Activated CD8-positive, alpha-beta T cell treated with anti-CD3 and anti-CD28 coated beads for 36 hours (primary cell): Measurements from ENCODE around the gene KMT5B. TPM values are rescaled to one million over a fixed set of nuclear protein-coding genes. Genes with fewer than 3 reads are reported as not detected.

Experiments
- ATAC-seq: fragments of 200-7000 bp; cut with Tn5 transposase; one replicate; pipeline ENCODE4 v1.10.0; 2021; ENCODE audit warnings: mild to moderate bottlenecking, moderate library complexity
- CTCF ChIA-PET: fragments of 350-600 bp; sonication (Branson Sonifier 250); formaldehyde crosslinking; loops from one replicate; lab custom pipeline; 2021; ENCODE audit warnings: antibody characterized with exemption; lab: Charles Lee
- POLR2A ChIA-PET: fragments of 350-600 bp; sonication (Branson Sonifier 250); formaldehyde crosslinking; loops from one replicate; lab custom pipeline; 2021; ENCODE audit warnings: antibody characterized with exemption; lab: Charles Lee
- DNase-seq: peaks from one replicate; pipeline ENCODE4 v3.0.0-alpha.2; 2020
- H3K27ac Mint-ChIP-seq: one replicate; pipeline ENCODE4 v1.8.0; 2021; ENCODE audit warnings: mild to moderate bottlenecking, mixed read lengths
- H3K27me3 Mint-ChIP-seq: one replicate; pipeline ENCODE4 v1.8.0; 2021; ENCODE audit warnings: mixed read lengths
- H3K36me3 Mint-ChIP-seq: one replicate; pipeline ENCODE4 v1.8.0; 2021; ENCODE audit warnings: low read depth, mixed read lengths
- H3K4me1 Mint-ChIP-seq: one replicate; pipeline ENCODE4 v1.8.0; 2021; ENCODE audit warnings: low read depth, mixed read lengths
- H3K4me3 Mint-ChIP-seq: one replicate; pipeline ENCODE4 v1.8.0; 2021; ENCODE audit warnings: mild to moderate bottlenecking, moderate library complexity, mixed read lengths
- H3K9me3 Mint-ChIP-seq: one replicate; pipeline ENCODE4 v1.8.0; 2021; ENCODE audit warnings: mixed read lengths
- intact Hi-C: fragments of 100-400 bp; cut with micrococcal nuclease; formaldehyde crosslinking; loops from one replicate; pipeline ENCODE4 v1.10.0; 2022
- total RNA-seq, 2 experiments: library from RNA; stranded (reverse); gene quantifications; one replicate each; pipeline ENCODE4 v1.2.3, GENCODE V29; 2021
- TF ChIP-seq, protein P1 (sequence below): fragments of 200-600 bp; IDR thresholded peaks from one replicate; pipeline ENCODE4 v1.8.0; 2022; ENCODE audit warnings: antibody characterized with exemption, mild to moderate bottlenecking

KMT5B gene
- total RNA-seq, 2 experiments from 2014 or later: 16.9 to 17.9 TPM

DNA sequence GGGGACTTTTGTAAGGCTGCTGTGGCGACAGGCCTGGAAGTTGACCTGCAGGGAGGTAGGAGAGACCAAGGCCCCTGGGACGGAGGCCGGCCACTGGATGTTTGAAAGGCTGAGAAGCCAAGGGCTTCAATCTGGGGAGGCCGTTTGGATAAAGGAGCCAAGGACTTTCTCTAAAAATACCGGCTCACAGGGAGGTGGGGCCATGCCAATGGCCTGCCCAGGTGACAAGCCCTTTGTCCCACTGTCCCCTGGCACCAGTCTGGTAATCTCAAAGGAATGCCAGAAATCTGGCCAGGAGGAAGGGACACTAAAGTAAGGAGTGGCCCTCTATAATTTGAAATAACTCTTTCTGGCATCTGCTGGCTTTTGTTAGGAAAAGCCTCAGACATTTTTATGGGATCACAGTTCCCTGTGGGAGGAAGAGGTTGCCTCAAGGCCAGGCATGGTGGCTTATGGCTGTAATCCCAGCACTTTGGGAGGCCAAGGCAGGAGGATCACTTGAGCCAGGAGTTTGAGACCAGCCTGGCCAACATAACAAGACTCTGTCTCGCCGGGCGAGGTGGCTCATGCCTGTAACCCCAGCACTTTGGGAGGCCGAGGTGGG is 90.1 kb downstream of the KMT5B start:
- TF ChIP-seq, protein P1, sequence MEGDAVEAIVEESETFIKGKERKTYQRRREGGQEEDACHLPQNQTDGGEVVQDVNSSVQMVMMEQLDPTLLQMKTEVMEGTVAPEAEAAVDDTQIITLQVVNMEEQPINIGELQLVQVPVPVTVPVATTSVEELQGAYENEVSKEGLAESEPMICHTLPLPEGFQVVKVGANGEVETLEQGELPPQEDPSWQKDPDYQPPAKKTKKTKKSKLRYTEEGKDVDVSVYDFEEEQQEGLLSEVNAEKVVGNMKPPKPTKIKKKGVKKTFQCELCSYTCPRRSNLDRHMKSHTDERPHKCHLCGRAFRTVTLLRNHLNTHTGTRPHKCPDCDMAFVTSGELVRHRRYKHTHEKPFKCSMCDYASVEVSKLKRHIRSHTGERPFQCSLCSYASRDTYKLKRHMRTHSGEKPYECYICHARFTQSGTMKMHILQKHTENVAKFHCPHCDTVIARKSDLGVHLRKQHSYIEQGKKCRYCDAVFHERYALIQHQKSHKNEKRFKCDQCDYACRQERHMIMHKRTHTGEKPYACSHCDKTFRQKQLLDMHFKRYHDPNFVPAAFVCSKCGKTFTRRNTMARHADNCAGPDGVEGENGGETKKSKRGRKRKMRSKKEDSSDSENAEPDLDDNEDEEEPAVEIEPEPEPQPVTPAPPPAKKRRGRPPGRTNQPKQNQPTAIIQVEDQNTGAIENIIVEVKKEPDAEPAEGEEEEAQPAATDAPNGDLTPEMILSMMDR: no peak
- DNase-seq (no peak), ATAC-seq (no peak)
- H3K36me3 Mint-ChIP-seq: peaks cover 7% of the 10 kb centered on the region
- no peak overlapping the region for H3K27ac Mint-ChIP-seq
- no peaks in the 10 kb centered on the region for H3K27me3 Mint-ChIP-seq
- H3K9me3 Mint-ChIP-seq: no peaks in the 10 kb centered on the region
- H3K4me3 Mint-ChIP-seq: peak overlapping the region; percentile 32
- intact Hi-C loops: no loop called here
- CTCF ChIA-PET: no interaction called here
- peaks cover 18% of the 10 kb centered on the region for H3K4me1 Mint-ChIP-seq
- POLR2A ChIA-PET: no interaction called here

DNA sequence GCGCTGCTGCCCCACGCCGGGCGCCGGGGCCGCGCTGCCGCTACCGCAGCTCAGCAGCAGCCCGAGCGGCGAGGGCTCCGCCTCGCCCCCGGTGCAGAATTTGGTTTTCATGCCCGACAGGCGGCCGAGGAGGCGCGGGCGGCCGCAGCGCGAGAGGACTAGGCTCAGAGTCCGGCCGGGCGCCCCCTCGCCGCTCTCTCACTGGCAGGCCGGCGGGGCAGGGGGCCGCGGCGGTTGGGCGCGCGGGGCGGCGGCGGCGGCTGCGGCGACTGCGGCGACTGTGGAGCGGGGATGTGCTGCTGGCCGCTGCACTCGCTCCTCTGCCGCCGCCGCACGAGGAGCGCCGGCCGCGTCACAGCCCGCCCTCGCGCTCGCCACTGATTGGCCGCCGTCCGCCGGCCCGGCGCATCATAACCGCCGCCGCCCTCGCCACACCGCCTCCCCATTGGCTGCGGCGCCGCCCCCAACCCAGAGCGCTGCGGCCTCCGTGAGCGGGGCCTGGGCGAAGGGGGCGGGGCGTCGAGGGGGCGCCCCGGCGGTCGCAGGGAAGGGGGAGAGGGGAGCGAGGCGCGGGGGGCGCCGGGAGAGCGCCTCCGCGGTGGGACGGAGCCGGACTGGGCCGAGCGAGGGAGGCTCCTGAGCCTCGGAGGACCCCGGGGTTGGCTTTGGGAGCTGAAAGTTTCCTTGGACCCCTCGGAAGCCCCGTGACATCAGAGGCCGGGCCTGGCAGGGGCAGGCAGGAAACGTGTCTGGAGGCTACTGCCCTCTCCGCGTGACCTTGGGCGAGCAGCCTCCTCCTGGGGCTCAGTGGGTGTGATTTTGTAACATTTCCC is 91.8 kb downstream of the KMT5B start, which contains the start of gene CHKA:
Gene CHKA, minus strand, starts transcription at position 322 of the 833 bp plus-strand sequence. Its CDS starts 211 bp downstream, at position 111.
- H3K4me3 Mint-ChIP-seq: peak within 1 kb of the TSS; percentile 82
- no peaks in the 10 kb centered on the region for H3K9me3 Mint-ChIP-seq
- peak; percentile 91 for DNase-seq
- peak within 1 kb of the TSS; percentile 92 for H3K27ac Mint-ChIP-seq
- H3K36me3 Mint-ChIP-seq: peaks cover 10% of the 10 kb centered on the region
- TF ChIP-seq, protein P1: no peak
- peaks cover 26% of the 10 kb centered on the region for H3K4me1 Mint-ChIP-seq
- intact Hi-C loops: no loop called here
- peak; percentile 94 for ATAC-seq
- CTCF ChIA-PET: no interaction called here
- H3K27me3 Mint-ChIP-seq: no peaks in the 10 kb centered on the region
- POLR2A ChIA-PET: interaction anchor here (0.6 to 1.6 kb wide), 2 partner anchors 18 to 21 kb away, joined by 3 to 5 read pairs; no protein-coding TSS in a partner anchor

DNA sequence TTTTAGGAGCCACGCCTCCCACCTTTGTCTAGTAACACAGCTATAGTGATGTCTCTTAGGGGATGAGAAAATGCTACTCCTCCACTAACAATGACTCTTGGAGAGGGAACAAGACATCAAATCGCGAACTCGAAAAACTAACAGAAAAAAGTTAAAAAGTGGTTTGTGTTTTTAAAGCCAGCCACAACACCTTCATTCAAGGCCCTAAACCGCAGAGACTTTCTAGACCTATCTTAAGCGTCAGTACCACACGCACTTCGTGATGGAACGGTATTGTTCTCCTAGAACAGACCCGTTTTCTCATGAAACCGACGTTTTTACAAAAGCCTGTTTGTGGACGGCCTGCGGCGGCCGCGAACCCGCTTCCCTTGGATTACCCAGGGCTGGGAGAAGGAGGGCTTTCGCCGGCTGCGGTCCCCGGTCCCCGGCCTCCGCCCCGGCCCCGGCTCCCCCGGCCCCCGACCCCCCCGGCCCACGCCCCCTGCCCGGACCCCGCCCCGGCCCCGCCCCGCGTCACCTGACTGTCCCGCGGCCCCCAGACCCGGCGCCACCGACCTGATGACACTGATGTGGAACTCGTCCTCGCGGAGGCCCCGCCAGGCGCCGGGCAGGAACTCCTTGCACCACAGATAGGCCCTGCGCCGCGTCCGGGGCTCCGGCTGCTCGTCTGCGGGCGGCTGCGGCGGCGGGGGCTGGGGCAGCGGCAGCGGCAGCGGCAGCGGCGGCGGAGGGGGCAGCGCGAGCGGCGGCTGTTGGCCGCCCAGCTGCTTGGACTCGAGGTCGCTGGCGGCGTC is 92.6 kb downstream of the KMT5B start:
- Mint-ChIP-seq H3K36me3 (peaks cover 10% of the 10 kb centered on the region), H3K27ac (peak overlapping the region; percentile 77), H3K27me3 (no peaks in the 10 kb centered on the region), H3K4me1 (peaks cover 26% of the 10 kb centered on the region), H3K9me3 (no peaks in the 10 kb centered on the region), H3K4me3 (peak overlapping the region; percentile 82)
- POLR2A ChIA-PET: interaction anchor here (0.6 to 1.6 kb wide), 2 partner anchors 19 to 22 kb away, joined by 3 to 5 read pairs; no protein-coding TSS in a partner anchor
- intact Hi-C loops: no loop called here
- ATAC-seq: peak; percentile 14
- TF ChIP-seq, protein P1: no peak
- CTCF ChIA-PET: no interaction called here
- peak; percentile 61 for DNase-seq

DNA sequence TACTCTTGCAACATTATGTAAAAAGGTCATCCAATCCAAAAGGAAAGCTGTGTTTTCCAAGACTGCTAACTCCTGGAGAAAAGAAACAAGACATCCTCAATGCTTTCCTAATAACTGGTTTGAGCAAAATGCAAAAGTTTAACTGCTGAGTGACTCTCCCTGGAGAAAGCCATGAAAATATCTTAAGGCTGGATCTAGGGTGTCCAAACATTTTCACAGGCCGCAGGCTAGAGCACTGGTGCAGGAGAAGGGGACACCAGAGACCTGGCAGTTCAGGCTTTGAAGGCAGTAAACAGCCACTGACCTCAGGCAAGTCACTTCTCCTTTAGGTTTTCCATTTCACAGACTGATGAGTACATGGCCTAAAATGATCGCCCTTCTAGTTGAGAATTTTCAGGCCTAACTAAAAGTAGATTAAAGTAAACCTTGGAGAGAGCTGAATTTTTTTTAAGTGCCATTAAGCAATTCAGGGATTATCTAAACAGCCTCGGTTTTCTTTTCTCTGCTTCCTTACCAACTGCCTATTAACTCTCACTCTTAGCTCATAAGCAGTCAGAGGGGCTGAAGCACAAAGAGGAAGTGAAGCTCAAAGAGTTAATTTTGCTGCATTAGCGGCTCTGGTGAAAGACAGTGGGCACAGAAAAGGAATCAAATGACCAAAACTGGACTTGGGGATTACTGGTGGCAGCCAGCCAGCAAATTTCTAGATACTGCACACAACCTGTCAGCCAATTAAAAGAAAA is 94.2 kb downstream of the KMT5B start:
- DNase-seq (no peak), ATAC-seq (no peak)
- intact Hi-C loops: no loop called here
- POLR2A ChIA-PET: interaction anchor here (0.6 to 1.4 kb wide), 4 partner anchors 9 to 734 kb away, joined by 3 to 6 read pairs (median 3); no protein-coding TSS in a partner anchor
- peaks cover 29% of the 10 kb centered on the region for H3K4me1 Mint-ChIP-seq
- no peaks in the 10 kb centered on the region for H3K27me3 Mint-ChIP-seq
- TF ChIP-seq, protein P1: no peak
- CTCF ChIA-PET: interaction anchor here (1.3 to 1.5 kb wide), 2 partner anchors 9 to 83 kb away, joined by 3 read pairs; no protein-coding TSS in a partner anchor
- H3K36me3 Mint-ChIP-seq: peaks cover 10% of the 10 kb centered on the region
- no peaks in the 10 kb centered on the region for H3K9me3 Mint-ChIP-seq
- H3K27ac Mint-ChIP-seq: no peak overlapping the region
- peak overlapping the region; percentile 46 for H3K4me3 Mint-ChIP-seq
